ENCODE data around the gene CNTNAP5.

CNTNAP5 gene

DNA sequence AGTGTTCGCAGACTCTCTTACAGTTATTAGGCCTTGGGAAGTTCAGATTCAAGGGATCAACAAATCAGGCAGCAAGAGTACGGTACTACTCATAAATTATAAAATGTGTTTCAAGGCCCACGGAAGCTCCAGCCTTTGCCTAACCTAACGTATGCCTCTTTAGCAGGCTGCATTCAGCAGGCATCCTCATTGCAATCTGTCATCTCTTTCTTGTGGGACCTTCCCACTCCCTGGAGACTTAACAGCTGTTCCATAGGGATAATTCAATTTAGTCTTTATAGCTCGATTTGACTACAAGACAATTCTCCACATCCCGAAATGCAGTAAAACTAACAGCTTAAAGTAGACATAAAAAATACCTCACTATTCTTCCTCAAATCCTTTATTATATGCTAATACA is 453.7 kb downstream of the CNTNAP5 start:
- H3K27me3 Mint-ChIP-seq (ENCODE audit: low read depth), result no peaks in the 10 kb centered on the region
- no peak overlapping the region for H3K4me3 Mint-ChIP-seq
- H3K9me3 Mint-ChIP-seq, result peaks cover 20% of the 10 kb centered on the region
- DNase-seq (ENCODE audit: low spot score), result no peak
- no peaks in the 10 kb centered on the region for H3K36me3 Mint-ChIP-seq (ENCODE audit: low read depth)
- H3K27ac Mint-ChIP-seq, result no peak overlapping the region
- H3K4me1 Mint-ChIP-seq (ENCODE audit: low read depth), result no peaks in the 10 kb centered on the region

DNA sequence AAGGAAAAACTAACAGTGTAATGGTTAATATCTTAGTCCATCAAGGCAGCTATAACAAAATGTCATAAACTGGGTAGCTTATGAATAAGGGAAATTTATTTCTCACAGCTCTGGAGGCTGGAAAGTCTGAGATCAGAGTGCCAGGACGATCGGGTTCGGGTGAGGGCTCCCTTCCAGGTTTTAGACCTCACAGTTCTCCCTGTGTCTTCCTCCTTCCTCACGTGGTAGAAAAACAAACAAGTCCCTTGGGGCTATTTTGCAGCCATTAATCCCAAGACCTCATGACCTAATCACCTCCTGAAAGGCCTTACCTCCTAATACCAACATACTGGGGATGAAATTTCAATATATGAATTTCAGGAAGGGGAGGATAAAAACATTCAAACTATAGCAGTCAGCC is 455.9 kb downstream of the CNTNAP5 start:
- Mint-ChIP-seq H3K4me3 (no peak overlapping the region), H3K4me1 (ENCODE audit: low read depth) (no peaks in the 10 kb centered on the region), H3K27ac (no peak overlapping the region), H3K27me3 (ENCODE audit: low read depth) (no peaks in the 10 kb centered on the region), H3K36me3 (ENCODE audit: low read depth) (no peaks in the 10 kb centered on the region), H3K9me3 (peaks cover 24% of the 10 kb centered on the region)
- DNase-seq (ENCODE audit: low spot score), result no peak

- Mint-ChIP-seq H3K27me3 (ENCODE audit: low read depth) (no peaks in the 10 kb centered on the region), H3K4me1 (ENCODE audit: low read depth) (no peaks in the 10 kb centered on the region), H3K36me3 (ENCODE audit: low read depth) (no peaks in the 10 kb centered on the region), H3K4me3 (no peak overlapping the region), H3K9me3 (peaks cover 28% of the 10 kb centered on the region), H3K27ac (no peak overlapping the region)
- no peak for DNase-seq (ENCODE audit: low spot score)
Observed at GRCh38 chr2:124482044-124482443, 457.0 kb downstream of the CNTNAP5 start.

GRCh38 chr2:124482551-124482950 is 457.5 kb downstream of the CNTNAP5 start:
- H3K4me1 Mint-ChIP-seq (ENCODE audit: low read depth), result no peaks in the 10 kb centered on the region
- no peaks in the 10 kb centered on the region for H3K36me3 Mint-ChIP-seq (ENCODE audit: low read depth)
- H3K27ac Mint-ChIP-seq, result no peak overlapping the region
- peaks cover 28% of the 10 kb centered on the region for H3K9me3 Mint-ChIP-seq
- no peaks in the 10 kb centered on the region for H3K27me3 Mint-ChIP-seq (ENCODE audit: low read depth)
- H3K4me3 Mint-ChIP-seq, result no peak overlapping the region
- no peak for DNase-seq (ENCODE audit: low spot score)

- H3K4me3 Mint-ChIP-seq, result no peak overlapping the region
Observed at GRCh38 chr2:124485659-124486058, 460.6 kb downstream of the CNTNAP5 start.

DNA sequence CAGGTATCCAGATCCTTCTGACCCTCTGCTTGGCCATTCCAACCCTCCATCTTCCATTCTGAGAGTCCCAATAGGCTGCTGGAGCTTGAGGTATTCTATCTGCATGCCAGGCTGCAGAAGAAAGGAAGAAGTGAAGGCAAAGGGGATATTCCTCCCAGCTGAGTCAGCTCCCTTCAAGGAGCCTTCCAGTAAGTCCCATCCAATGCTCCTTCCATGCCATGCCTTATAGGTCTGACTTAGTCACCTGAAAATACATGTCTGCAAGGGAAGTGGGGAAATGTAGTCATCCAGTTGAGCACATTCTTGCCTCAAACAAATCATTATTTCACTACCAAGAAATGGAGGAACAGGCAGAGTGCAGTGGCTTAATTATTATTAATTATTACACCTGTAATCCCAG is 464.6 kb downstream of the CNTNAP5 start:
- no peak overlapping the region for H3K4me3 Mint-ChIP-seq
- peaks cover 20% of the 10 kb centered on the region for H3K9me3 Mint-ChIP-seq
- H3K4me1 Mint-ChIP-seq (ENCODE audit: low read depth), result no peaks in the 10 kb centered on the region
- no peak for DNase-seq (ENCODE audit: low spot score)
- no peaks in the 10 kb centered on the region for H3K36me3 Mint-ChIP-seq (ENCODE audit: low read depth)
- H3K27me3 Mint-ChIP-seq (ENCODE audit: low read depth), result no peaks in the 10 kb centered on the region
- H3K27ac Mint-ChIP-seq, result no peak overlapping the region

More at GRCh38 chr2:124485659-124486058, 460.6 kb downstream of the CNTNAP5 start:
- H3K4me1 Mint-ChIP-seq (ENCODE audit: low read depth), result no peaks in the 10 kb centered on the region
- no peaks in the 10 kb centered on the region for H3K27me3 Mint-ChIP-seq (ENCODE audit: low read depth)
- H3K27ac Mint-ChIP-seq, result no peak overlapping the region
- H3K9me3 Mint-ChIP-seq, result peaks cover 23% of the 10 kb centered on the region
- DNase-seq (ENCODE audit: low spot score), result no peak
- no peaks in the 10 kb centered on the region for H3K36me3 Mint-ChIP-seq (ENCODE audit: low read depth)

- no peaks in the 10 kb centered on the region for H3K27me3 Mint-ChIP-seq (ENCODE audit: low read depth)
- H3K9me3 Mint-ChIP-seq, result peaks cover 24% of the 10 kb centered on the region
- H3K27ac Mint-ChIP-seq, result no peak overlapping the region
- H3K4me1 Mint-ChIP-seq (ENCODE audit: low read depth), result no peaks in the 10 kb centered on the region
- no peak for DNase-seq (ENCODE audit: low spot score)
- H3K4me3 Mint-ChIP-seq, result no peak overlapping the region
- no peaks in the 10 kb centered on the region for H3K36me3 Mint-ChIP-seq (ENCODE audit: low read depth)
Observed at GRCh38 chr2:124501575-124502152, 476.6 kb downstream of the CNTNAP5 start.

GRCh38 chr2:124514236-124514635 is 489.1 kb downstream of the CNTNAP5 start:
- no peaks in the 10 kb centered on the region for H3K27me3 Mint-ChIP-seq (ENCODE audit: low read depth)
- no peak overlapping the region for H3K4me3 Mint-ChIP-seq
- peaks cover 1% of the 10 kb centered on the region for H3K36me3 Mint-ChIP-seq (ENCODE audit: low read depth)
- H3K27ac Mint-ChIP-seq, result no peak overlapping the region
- H3K4me1 Mint-ChIP-seq (ENCODE audit: low read depth), result no peaks in the 10 kb centered on the region
- no peak for DNase-seq (ENCODE audit: low spot score)
- H3K9me3 Mint-ChIP-seq, result peaks cover 35% of the 10 kb centered on the region

- no peaks in the 10 kb centered on the region for H3K4me1 Mint-ChIP-seq (ENCODE audit: low read depth)
- no peaks in the 10 kb centered on the region for H3K27me3 Mint-ChIP-seq (ENCODE audit: low read depth)
- no peak for DNase-seq (ENCODE audit: low spot score)
- peaks cover 22% of the 10 kb centered on the region for H3K9me3 Mint-ChIP-seq
- no peak overlapping the region for H3K4me3 Mint-ChIP-seq
- no peak overlapping the region for H3K27ac Mint-ChIP-seq
- H3K36me3 Mint-ChIP-seq (ENCODE audit: low read depth), result peaks cover 1% of the 10 kb centered on the region
Observed at GRCh38 chr2:124520953-124521352, 495.9 kb downstream of the CNTNAP5 start.

DNA sequence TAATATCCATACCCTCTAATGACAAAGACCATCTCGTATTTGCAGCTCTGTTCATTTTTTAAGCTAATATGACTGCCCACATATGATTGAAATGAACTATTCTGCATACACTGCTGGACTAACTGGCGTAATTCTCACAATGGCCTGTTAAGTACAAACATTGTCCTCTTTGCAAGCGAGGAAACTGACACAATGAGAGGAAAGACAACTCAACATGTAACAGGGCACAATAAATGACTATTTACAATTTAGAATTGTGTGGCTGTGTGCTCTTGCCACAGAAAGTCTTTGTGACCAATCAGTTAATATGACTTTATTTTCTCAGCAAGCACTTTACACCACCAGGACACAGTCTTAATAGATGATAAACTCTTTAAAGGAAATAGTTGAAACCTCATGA is 498.0 kb downstream of the CNTNAP5 start:
- DNase-seq (ENCODE audit: low spot score), result no peak
- Mint-ChIP-seq H3K27ac (no peak overlapping the region), H3K36me3 (ENCODE audit: low read depth) (no peaks in the 10 kb centered on the region), H3K27me3 (ENCODE audit: low read depth) (no peaks in the 10 kb centered on the region), H3K4me1 (ENCODE audit: low read depth) (no peaks in the 10 kb centered on the region), H3K9me3 (peaks cover 7% of the 10 kb centered on the region), H3K4me3 (no peak overlapping the region)

- H3K36me3 Mint-ChIP-seq (ENCODE audit: low read depth), result no peaks in the 10 kb centered on the region
Observed at GRCh38 chr2:124524155-124524915, 499.2 kb downstream of the CNTNAP5 start.

DNA sequence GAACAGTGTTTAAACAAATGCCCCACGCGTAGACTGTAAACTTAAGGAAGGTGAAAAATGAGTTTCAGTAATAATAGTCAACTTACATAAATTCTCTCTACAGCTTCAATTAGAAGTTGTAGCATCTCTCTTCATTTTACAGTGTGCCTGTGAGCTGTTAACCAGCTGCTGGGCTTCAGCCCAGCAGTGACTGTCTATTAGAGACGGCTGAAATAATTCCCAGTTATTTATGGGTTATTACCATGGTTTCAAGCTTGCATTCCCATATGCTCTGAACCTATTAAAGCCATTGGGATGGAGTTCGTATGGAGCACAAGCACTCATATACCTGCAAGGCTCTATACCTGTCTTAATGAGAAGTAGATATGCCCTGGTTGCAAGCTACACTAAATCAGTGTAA is 501.1 kb downstream of the CNTNAP5 start:
- Mint-ChIP-seq H3K4me3 (no peak overlapping the region), H3K27ac (no peak overlapping the region), H3K9me3 (peaks cover 7% of the 10 kb centered on the region), H3K4me1 (ENCODE audit: low read depth) (no peaks in the 10 kb centered on the region), H3K27me3 (ENCODE audit: low read depth) (no peaks in the 10 kb centered on the region), H3K36me3 (ENCODE audit: low read depth) (no peaks in the 10 kb centered on the region)
- no peak for DNase-seq (ENCODE audit: low spot score)

More at GRCh38 chr2:124524155-124524915, 499.2 kb downstream of the CNTNAP5 start:
- peaks cover 7% of the 10 kb centered on the region for H3K9me3 Mint-ChIP-seq
- H3K4me3 Mint-ChIP-seq, result no peak overlapping the region
- H3K27ac Mint-ChIP-seq, result no peak overlapping the region
- H3K4me1 Mint-ChIP-seq (ENCODE audit: low read depth), result no peaks in the 10 kb centered on the region
- DNase-seq (ENCODE audit: low spot score), result no peak
- no peaks in the 10 kb centered on the region for H3K27me3 Mint-ChIP-seq (ENCODE audit: low read depth)

- Mint-ChIP-seq H3K27me3 (ENCODE audit: low read depth) (no peaks in the 10 kb centered on the region), H3K36me3 (ENCODE audit: low read depth) (no peaks in the 10 kb centered on the region), H3K4me3 (no peak overlapping the region), H3K9me3 (peaks cover 5% of the 10 kb centered on the region), H3K27ac (no peak overlapping the region), H3K4me1 (ENCODE audit: low read depth) (no peaks in the 10 kb centered on the region)
- no peak for DNase-seq (ENCODE audit: low spot score)
Observed at GRCh38 chr2:124530203-124530602, 505.1 kb downstream of the CNTNAP5 start.

DNA sequence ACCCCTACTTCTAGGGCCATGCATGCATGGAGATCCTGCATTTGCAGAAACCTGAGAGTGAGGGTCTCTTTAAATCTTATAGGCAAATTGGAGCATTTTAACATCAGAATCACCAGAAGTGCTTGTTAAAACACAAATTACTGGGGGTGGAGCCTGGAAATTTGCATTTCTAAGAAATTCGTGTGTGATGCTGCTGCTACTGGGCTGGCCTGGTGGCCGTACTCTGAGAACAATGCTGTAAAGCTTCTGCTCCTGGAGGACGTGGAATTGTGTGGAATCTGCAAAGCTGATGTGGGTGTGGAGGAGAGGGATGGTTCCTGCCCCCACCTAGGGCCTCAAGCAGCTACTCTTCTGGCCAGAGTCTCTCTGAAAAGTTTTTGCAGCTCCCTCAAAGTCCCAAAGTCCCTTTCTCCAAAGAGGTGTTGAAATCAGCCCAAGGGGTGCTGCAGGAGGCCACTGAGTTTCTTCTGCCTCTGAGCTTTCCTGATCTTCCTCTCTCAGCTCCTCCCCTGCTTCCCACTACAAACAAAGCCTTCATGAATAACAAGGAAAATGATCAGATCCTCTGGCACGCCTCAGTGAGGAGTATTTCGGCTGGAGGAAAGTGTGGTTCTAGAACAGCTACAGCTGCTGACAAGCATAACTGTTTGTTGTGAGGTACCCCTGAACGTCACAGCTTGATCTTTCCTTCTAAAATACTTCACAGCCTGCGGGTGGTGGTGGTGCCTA is 508.3 kb downstream of the CNTNAP5 start:
- peaks cover 5% of the 10 kb centered on the region for H3K9me3 Mint-ChIP-seq
- no peaks in the 10 kb centered on the region for H3K27me3 Mint-ChIP-seq (ENCODE audit: low read depth)
- DNase-seq (ENCODE audit: low spot score), result no peak
- no peaks in the 10 kb centered on the region for H3K4me1 Mint-ChIP-seq (ENCODE audit: low read depth)
- no peak overlapping the region for H3K4me3 Mint-ChIP-seq
- H3K36me3 Mint-ChIP-seq (ENCODE audit: low read depth), result no peaks in the 10 kb centered on the region
- H3K27ac Mint-ChIP-seq, result no peak overlapping the region
